Neural progenitor cell (in vitro differentiated cells): ENCODE data around the gene ISOC1.

Experiments
- EZH2phosphoT487 ChIP-seq: fragments of 200-600 bp; sonication (generic); IDR thresholded peaks from 2 replicates; pipeline ENCODE4 v1.6.1; 2017; ENCODE audit warnings: antibody characterized with exemption
- TF ChIP-seq, protein P1 (sequence below): fragments of 200-600 bp; sonication (generic); IDR thresholded peaks from 2 replicates; pipeline ENCODE4 v1.5.1; 2017; ENCODE audit warnings: antibody characterized with exemption, mild to moderate bottlenecking

DNA sequence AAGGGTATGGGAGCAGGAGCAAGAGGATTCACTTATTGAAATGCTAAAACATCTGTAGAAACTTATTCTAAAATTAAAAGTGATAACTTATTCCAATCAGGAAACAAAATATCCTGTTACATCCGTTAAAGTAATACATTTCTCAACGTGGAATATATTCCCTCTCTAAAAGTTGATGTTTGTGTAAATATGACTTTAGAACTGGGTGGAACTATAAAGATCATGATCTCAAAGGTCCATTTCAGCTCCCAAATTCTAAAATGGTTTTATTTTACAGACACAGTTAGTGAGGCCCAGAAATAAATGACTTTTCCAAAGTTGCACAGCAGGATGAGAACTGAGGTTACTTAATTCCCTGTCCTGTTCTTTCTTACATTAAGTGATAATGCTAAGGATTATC is 21.1 kb downstream of the ISOC1 start:
- TF ChIP-seq, protein P1, sequence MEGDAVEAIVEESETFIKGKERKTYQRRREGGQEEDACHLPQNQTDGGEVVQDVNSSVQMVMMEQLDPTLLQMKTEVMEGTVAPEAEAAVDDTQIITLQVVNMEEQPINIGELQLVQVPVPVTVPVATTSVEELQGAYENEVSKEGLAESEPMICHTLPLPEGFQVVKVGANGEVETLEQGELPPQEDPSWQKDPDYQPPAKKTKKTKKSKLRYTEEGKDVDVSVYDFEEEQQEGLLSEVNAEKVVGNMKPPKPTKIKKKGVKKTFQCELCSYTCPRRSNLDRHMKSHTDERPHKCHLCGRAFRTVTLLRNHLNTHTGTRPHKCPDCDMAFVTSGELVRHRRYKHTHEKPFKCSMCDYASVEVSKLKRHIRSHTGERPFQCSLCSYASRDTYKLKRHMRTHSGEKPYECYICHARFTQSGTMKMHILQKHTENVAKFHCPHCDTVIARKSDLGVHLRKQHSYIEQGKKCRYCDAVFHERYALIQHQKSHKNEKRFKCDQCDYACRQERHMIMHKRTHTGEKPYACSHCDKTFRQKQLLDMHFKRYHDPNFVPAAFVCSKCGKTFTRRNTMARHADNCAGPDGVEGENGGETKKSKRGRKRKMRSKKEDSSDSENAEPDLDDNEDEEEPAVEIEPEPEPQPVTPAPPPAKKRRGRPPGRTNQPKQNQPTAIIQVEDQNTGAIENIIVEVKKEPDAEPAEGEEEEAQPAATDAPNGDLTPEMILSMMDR, result no peak
- no peak for TF ChIP-seq EZH2phosphoT487
